ENCODE data around the gene UCN2.
"Not testable (repeated sequence)": the region's sequence is repeated elsewhere in the genome, so short reads cannot be mapped to it uniquely, and the experiment has no call there.

UCN2 gene

GRCh38 chr3:48543271-48543866 is 20.2 kb downstream of the UCN2 start:
- DNase-seq (ENCODE audit: low spot score) (no peak), FAIRE-seq (no peak)

GRCh38 chr3:48538451-48538850 is 25.1 kb downstream of the UCN2 start:
- FAIRE-seq: no peak

GRCh38 chr3:48536785-48537184 is 26.8 kb downstream of the UCN2 start:
- FAIRE-seq: no peak
- no peak for DNase-seq (ENCODE audit: low spot score)

More at GRCh38 chr3:48538451-48538850, 25.1 kb downstream of the UCN2 start:
- DNase-seq (ENCODE audit: low spot score): no peak

- no peak for FAIRE-seq
Measured at GRCh38 chr3:48536116-48536515, 27.5 kb downstream of the UCN2 start.

GRCh38 chr3:48535578-48535977 is 28.0 kb downstream of the UCN2 start:
- no peak for DNase-seq (ENCODE audit: low spot score)
- peak; percentile 40 for FAIRE-seq

More at GRCh38 chr3:48536116-48536515, 27.5 kb downstream of the UCN2 start:
- DNase-seq (ENCODE audit: low spot score): no peak

GRCh38 chr3:48532977-48533337 is 30.6 kb downstream of the UCN2 start:
- DNase-seq (ENCODE audit: low spot score) (no peak), FAIRE-seq (no peak)

- FAIRE-seq: no peak
- no peak for DNase-seq (ENCODE audit: low spot score)
Measured at GRCh38 chr3:48532271-48532976, 31.2 kb downstream of the UCN2 start.

GRCh38 chr3:48530701-48531100 is 32.9 kb downstream of the UCN2 start:
- FAIRE-seq; DNase-seq (ENCODE audit: low spot score): not testable (repeated sequence)

- FAIRE-seq: no peak
- no peak for DNase-seq (ENCODE audit: low spot score)
Measured at GRCh38 chr3:48528754-48529153, 34.8 kb downstream of the UCN2 start.

GRCh38 chr3:48528048-48528447 is 35.5 kb downstream of the UCN2 start:
- DNase-seq (ENCODE audit: low spot score) (no peak), FAIRE-seq (no peak)

- FAIRE-seq (no peak), DNase-seq (ENCODE audit: low spot score) (no peak)
Measured at GRCh38 chr3:48524970-48525369, 38.6 kb downstream of the UCN2 start.

- FAIRE-seq: no peak
- no peak for DNase-seq (ENCODE audit: low spot score)
Measured at GRCh38 chr3:48521635-48522034, 41.9 kb downstream of the UCN2 start.

GRCh38 chr3:48519277-48519643 is 44.3 kb downstream of the UCN2 start:
- FAIRE-seq (no peak), DNase-seq (ENCODE audit: low spot score) (no peak)

- FAIRE-seq (no peak), DNase-seq (ENCODE audit: low spot score) (no peak)
Measured at GRCh38 chr3:48518638-48519276, 44.8 kb downstream of the UCN2 start.

GRCh38 chr3:48518069-48518468 is 45.5 kb downstream of the UCN2 start:
- FAIRE-seq (no peak), DNase-seq (ENCODE audit: low spot score) (no peak)

GRCh38 chr3:48516571-48516970 is 47.0 kb downstream of the UCN2 start:
- no peak for DNase-seq (ENCODE audit: low spot score)
- FAIRE-seq: no peak

- DNase-seq (ENCODE audit: low spot score) (no peak), FAIRE-seq (no peak)
Measured at GRCh38 chr3:48514431-48515227, 49.0 kb downstream of the UCN2 start.

Measured in urothelium cell line (cell line).